GM18498 (cell line): ENCODE results near the gene ODAM.
"Not testable (repeated sequence)": the region's sequence is repeated elsewhere in the genome, so short reads cannot be mapped to it uniquely, and the experiment has no call there.

Experiments used
- ATAC-seq: cut with Tn5 transposase; IDR thresholded peaks from one replicate; pipeline ENCODE4 v1.9.1; 2021; ENCODE audit warnings: mild to moderate bottlenecking, moderate library complexity; ENCODE audit not compliant: unreplicated experiment

Gene ODAM

DNA sequence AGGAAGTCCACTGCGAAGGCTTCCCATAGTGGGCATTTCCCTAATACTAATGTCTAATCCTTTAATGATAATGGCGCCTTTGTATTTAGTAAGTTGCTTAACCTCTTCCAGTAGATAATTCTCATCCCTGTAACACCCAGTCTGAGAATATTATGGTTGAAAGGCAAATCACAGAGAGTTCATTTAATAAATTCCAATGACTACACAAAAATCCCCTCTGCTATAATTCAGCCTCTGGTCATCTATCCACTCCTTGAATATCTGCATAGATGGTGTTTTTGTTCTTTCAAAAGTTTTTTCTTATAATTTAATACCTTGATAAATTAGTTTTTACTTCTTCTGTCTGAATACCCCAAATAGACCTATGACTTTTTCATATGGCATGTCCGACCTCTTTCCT, 25.9 kb downstream of the ODAM start:
- not testable (repeated sequence) for ATAC-seq

DNA sequence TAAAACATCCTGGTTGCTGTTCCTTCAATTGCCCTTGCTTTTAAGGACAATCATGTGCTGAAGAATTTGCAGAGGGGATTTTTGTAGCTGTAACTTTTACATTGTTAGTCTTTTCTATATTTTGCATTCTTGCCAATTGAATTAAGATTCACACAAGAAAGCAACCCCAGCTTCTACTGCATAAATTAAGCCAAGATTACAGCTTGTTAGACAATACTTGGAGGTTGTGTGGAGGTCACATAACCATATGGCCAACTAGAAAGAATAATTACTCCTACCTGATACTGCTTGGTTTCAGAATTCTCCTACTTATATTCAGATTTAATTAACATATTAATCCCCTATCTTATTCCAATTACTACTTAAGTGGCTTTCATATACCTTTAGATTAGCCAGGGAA, 26.3 kb downstream of the ODAM start:
- not testable (repeated sequence) for ATAC-seq

DNA sequence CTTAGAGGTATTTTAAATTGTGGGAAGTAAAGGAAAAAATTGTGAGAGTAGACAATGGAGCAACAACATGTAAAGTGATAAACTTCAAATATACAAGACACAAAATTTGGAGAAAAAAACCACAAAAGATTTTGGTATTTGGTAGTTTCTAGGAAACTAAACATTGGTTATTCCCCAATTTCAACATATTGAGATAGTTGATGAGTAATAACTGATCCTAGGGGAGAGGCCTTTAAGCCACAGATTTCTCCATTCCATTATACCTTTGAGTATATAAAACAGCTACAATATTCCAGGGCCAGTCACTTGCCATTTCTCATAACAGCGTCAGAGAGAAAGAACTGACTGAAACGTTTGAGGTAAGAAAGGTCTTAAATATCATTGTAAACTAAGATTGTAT, 30.3 kb downstream of the ODAM start, which contains the start of gene FDCSP:
Gene FDCSP, plus strand, starts transcription at position 301 of the 400 bp plus-strand sequence. CDS start 5,071 bp downstream, outside the sequence.
- no peak for ATAC-seq

GRCh38 chr4:70236125-70236524, 40.6 kb downstream of the ODAM start:
- no peak for ATAC-seq

DNA sequence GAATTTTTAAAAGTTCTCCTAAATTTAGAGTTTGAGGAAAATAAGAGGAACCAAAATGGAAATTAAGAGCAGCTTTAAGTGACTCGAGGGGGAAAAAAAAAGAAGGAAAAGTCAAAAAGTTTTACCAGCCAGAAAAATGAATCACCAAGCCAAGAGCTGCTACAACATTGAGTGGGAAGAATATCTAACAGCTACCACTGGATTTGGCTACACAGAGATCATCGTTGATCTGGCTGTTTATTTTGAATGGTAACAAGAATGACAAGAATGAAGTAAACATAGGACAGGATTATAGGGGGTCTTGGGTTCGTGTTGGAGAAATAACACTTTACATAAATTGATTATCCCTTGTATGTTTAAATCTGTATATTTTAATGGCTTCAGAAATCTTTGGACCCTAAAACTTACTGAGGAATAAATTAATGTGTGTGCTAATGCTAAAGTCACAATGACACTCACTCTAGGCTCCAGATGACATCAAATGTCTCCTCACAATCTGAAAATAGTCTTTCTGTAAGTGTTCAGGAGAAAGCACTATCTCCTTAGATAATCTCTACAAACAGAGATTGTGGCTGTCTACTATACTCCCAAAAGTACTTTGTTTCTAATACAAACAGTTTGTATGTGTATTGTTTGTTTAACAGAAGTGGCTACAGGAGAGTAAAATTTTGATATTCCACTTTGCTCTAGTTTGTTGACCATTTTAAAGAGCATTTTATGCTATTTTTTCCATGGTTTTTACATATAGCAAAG, 43.8 kb downstream of the ODAM start:
- no peak for ATAC-seq

DNA sequence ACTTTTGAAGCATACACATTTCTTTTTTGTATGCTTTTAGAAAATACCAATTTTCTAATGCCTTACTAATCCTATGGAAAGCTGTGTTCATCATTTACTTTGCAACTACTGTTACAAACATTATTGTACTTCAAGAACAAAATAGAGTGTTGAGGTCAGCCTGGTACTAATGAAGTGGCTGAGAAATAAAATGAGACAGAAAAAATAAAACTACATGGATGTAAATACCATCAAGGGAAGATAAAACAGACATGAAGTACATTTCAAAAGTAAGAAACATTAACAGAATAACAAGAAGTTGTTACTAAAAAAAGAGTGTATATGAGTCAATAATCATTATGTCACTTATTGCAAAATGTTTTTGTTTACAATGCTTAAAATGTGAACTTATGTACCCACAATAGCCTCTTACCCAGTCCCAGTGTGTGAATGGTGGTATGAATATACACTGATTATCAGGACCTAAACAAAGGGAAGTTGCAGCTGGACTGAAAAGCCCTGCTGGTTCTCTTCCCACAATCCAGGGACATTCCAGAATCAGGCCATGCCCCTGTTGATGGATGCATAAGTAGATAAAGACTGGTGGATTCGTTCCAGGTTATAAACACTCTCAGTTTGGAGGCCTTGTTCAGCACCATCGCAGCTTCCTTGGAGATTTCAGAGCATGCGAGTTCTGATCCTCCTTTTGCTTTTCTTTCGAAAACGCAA, 44.5 kb downstream of the ODAM start:
- ATAC-seq, result no peak

DNA sequence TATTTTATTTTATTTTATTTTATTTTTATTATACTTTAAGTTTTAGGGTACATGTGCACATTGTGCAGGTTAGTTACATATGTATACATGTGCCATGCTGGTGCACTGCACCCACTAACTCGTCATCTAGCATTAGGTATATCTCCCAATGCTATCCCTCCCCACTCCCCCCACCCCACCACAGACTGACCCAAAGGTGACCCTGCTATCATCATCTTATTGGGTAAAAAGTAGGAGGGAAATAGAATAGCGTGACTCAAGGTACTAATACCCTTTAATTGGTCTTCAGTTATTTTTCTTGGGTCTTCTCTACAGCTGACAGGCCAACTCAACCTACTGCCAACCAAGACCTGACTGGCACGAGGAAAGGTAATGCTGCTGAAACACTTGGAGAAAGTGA, 46.8 kb downstream of the ODAM start, which contains the start of gene CSN3:
Gene CSN3, plus strand, starts transcription at position 301 of the 400 bp plus-strand sequence. CDS start 2,223 bp downstream, outside the sequence.
- not testable (repeated sequence) for ATAC-seq

GRCh38 chr4:70243091-70243490, 47.6 kb downstream of the ODAM start:
- no peak for ATAC-seq

DNA sequence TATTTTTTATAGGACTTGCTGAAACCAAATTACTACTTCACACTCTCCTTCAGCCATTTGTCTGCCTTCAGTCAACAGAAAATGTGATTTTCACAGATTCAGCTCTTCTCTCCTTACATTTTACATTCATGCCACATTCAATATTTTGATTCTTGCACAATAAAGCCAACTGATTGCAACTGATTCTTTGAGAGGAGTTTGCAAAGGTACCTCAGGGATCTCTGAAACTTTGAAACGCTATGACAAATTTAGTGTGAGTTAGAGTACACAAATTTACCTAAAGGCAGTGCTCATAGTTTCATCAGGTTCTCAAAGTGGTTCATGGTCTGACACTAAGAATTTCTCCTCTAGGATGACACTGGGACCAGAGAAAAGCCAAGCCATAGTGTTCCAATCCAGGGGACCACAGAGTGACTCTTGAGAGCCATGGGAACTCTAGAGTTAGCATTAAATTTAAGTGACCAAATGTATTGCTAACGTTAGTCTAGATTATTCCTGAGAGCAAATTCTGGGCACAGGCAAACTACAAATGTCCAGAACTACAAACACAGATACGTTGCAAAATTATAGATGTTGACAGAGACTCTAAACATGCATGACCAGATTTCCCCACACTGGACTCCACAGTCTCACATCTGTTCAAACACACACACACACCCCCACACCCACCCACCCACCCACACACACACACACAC, 55.9 kb downstream of the ODAM start:
- no peak for ATAC-seq

GRCh38 chr4:70251945-70252277, 56.4 kb downstream of the ODAM start:
- no peak for ATAC-seq
